ENCODE results near the gene CPSF6. TPM values are rescaled to one million over a fixed set of nuclear protein-coding genes. Genes with fewer than 3 reads are reported as not detected.
"Not testable (repeated sequence)": the region's sequence is repeated elsewhere in the genome, so short reads cannot be mapped to it uniquely, and the experiment has no call there.

CPSF6 gene
- total RNA-seq, 1 donor from 2014 or later, result 29.2 TPM

GRCh38 chr12:69254046-69254445 lies 14.7 kb downstream of the CPSF6 start:
- Histone ChIP-seq H3K27ac (no peak overlapping the region), H3K4me3 (no peak overlapping the region), H3K27me3 (no peaks in the 10 kb centered on the region), H3K9me3 (no peaks in the 10 kb centered on the region), H3K36me3 (peaks cover 35 to 37% of the 10 kb centered on the region in 2 donors), H3K4me1 (peaks cover 0 to 3% of the 10 kb centered on the region in 2 donors)
- TF ChIP-seq CTCF (IDR thresholded peaks at IDR 0.05), result peak; percentile 33 to 51 (median 44)
- intact Hi-C loops (cut with DNase I), result loop anchor here (1.0 kb wide), 1 partner anchor 100 kb away; no protein-coding TSS in a partner anchor
- no peak for DNase-seq (ENCODE audit: low spot score in 2 of 2)

- Histone ChIP-seq H3K27me3 (no peaks in the 10 kb centered on the region), H3K4me1 (no peaks in the 10 kb centered on the region), H3K27ac (no peak overlapping the region), H3K9me3 (no peaks in the 10 kb centered on the region), H3K4me3 (no peak overlapping the region), H3K36me3 (peaks cover 43 to 46% of the 10 kb centered on the region in 2 donors)
- no peak for TF ChIP-seq CTCF (IDR thresholded peaks at IDR 0.05)
- intact Hi-C loops (cut with DNase I), result loop anchor here (1.0 kb wide), 1 partner anchor 101 kb away; no protein-coding TSS in a partner anchor
- DNase-seq (ENCODE audit: low spot score in 2 of 2), result no peak
Observed at GRCh38 chr12:69254862-69255261, 15.5 kb downstream of the CPSF6 start.

- intact Hi-C loops (cut with DNase I), result no loop called here
- no peak for DNase-seq (ENCODE audit: low spot score in 2 of 2)
- H3K27ac ChIP-seq, result no peak overlapping the region
Observed at GRCh38 chr12:69258655-69259054, 19.3 kb downstream of the CPSF6 start.

GRCh38 chr12:69262264-69262974 lies 23.1 kb downstream of the CPSF6 start:
- intact Hi-C loops (cut with DNase I), result no loop called here
- Histone ChIP-seq H3K27me3 (no peaks in the 10 kb centered on the region), H3K9me3 (no peaks in the 10 kb centered on the region), H3K27ac (no peak overlapping the region), H3K4me3 (no peak overlapping the region), H3K36me3 (peaks cover 46 to 50% of the 10 kb centered on the region in 2 donors), H3K4me1 (no peaks in the 10 kb centered on the region)
- TF ChIP-seq CTCF (IDR thresholded peaks at IDR 0.05), result no peak
- DNase-seq (ENCODE audit: low spot score in 2 of 2), result no peak

More at GRCh38 chr12:69258655-69259054, 19.3 kb downstream of the CPSF6 start:
- Histone ChIP-seq H3K4me3 (no peak overlapping the region), H3K36me3 (peaks cover 67 to 71% of the 10 kb centered on the region in 2 donors), H3K4me1 (no peaks in the 10 kb centered on the region), H3K9me3 (no peaks in the 10 kb centered on the region), H3K27me3 (no peaks in the 10 kb centered on the region)
- no peak for TF ChIP-seq CTCF (IDR thresholded peaks at IDR 0.05)

- H3K27me3 ChIP-seq, result no peaks in the 10 kb centered on the region
- no peak for TF ChIP-seq CTCF (IDR thresholded peaks at IDR 0.05)
- no peaks in the 10 kb centered on the region for H3K9me3 ChIP-seq
- no peak for DNase-seq (ENCODE audit: low spot score in 2 of 2)
- intact Hi-C loops (cut with DNase I), result no loop called here
- H3K4me1 ChIP-seq, result no peaks in the 10 kb centered on the region
- H3K27ac ChIP-seq, result no peak overlapping the region
- peaks cover 25 to 27% of the 10 kb centered on the region in 2 donors for H3K36me3 ChIP-seq
- no peak overlapping the region for H3K4me3 ChIP-seq
Observed at GRCh38 chr12:69265205-69265604, 25.8 kb downstream of the CPSF6 start.

GRCh38 chr12:69265633-69266032 lies 26.3 kb downstream of the CPSF6 start:
- intact Hi-C loops (cut with DNase I), result not testable (repeated sequence)

More at GRCh38 chr12:69265633-69266032, 26.3 kb downstream of the CPSF6 start:
- H3K9me3 ChIP-seq; H3K4me1 ChIP-seq; H3K27ac ChIP-seq; H3K4me3 ChIP-seq; H3K27me3 ChIP-seq; DNase-seq (ENCODE audit: low spot score in 2 of 2): not testable (repeated sequence)
- H3K36me3 ChIP-seq, result peaks cover 20 to 23% of the 10 kb centered on the region in 2 donors
